G401.6 (cell line): ENCODE data around the gene KIFC3.
"Not testable (repeated sequence)": the region's sequence is repeated elsewhere in the genome, so short reads cannot be mapped to it uniquely, and the experiment has no call there.

Source experiments
- FAIRE-seq: peaks from 2 replicates; lab custom pipeline; 2012; peaks lifted over from hg19 to GRCh38; lab: Jason Lieb, UNC

Gene KIFC3

GRCh38 chr16:57736419-57737351, 65.6 kb downstream of the KIFC3 start:
- no peak for FAIRE-seq

- no peak for FAIRE-seq
These were observed 66.4 kb downstream of the KIFC3 start, which contains the start of gene KATNB1 for GRCh38 chr16:57735755-57736418. Gene KATNB1 (plus strand): TSS chr16:57735770. CDS start chr16:57737244, 1,474 bp downstream.

GRCh38 chr16:57734925-57735754, 67.2 kb downstream of the KIFC3 start:
- peak; percentile 100 for FAIRE-seq

GRCh38 chr16:57734308-57734924, 67.9 kb downstream of the KIFC3 start:
- no peak for FAIRE-seq

- FAIRE-seq = no peak
These were observed 69.6 kb downstream of the KIFC3 start for GRCh38 chr16:57732714-57733113.

- FAIRE-seq = no peak
These were observed 70.3 kb downstream of the KIFC3 start for GRCh38 chr16:57732037-57732436.

GRCh38 chr16:57730771-57731730, 71.2 kb downstream of the KIFC3 start:
- no peak for FAIRE-seq

- not testable (repeated sequence) for FAIRE-seq
These were observed 72.4 kb downstream of the KIFC3 start for GRCh38 chr16:57729852-57730251.

- no peak for FAIRE-seq
These were observed 73.2 kb downstream of the KIFC3 start for GRCh38 chr16:57729182-57729484.

- no peak for FAIRE-seq
These were observed 73.7 kb downstream of the KIFC3 start for GRCh38 chr16:57728336-57729181.

- FAIRE-seq = no peak
These were observed 74.7 kb downstream of the KIFC3 start for GRCh38 chr16:57727610-57728009.

GRCh38 chr16:57726433-57726947, 75.8 kb downstream of the KIFC3 start:
- no peak for FAIRE-seq

GRCh38 chr16:57725976-57726375, 76.3 kb downstream of the KIFC3 start:
- FAIRE-seq = no peak

GRCh38 chr16:57725554-57725953, 76.7 kb downstream of the KIFC3 start:
- no peak for FAIRE-seq

- FAIRE-seq = no peak
These were observed 77.1 kb downstream of the KIFC3 start for GRCh38 chr16:57725151-57725550.

GRCh38 chr16:57724531-57724930, 77.8 kb downstream of the KIFC3 start:
- no peak for FAIRE-seq

- FAIRE-seq = no peak
These were observed 79.1 kb downstream of the KIFC3 start for GRCh38 chr16:57723170-57723569.

- no peak for FAIRE-seq
These were observed 79.6 kb downstream of the KIFC3 start for GRCh38 chr16:57722651-57723050.

GRCh38 chr16:57722210-57722499, 80.1 kb downstream of the KIFC3 start:
- FAIRE-seq = no peak
